Measurements from ENCODE around the gene KCNJ5.

DNA sequence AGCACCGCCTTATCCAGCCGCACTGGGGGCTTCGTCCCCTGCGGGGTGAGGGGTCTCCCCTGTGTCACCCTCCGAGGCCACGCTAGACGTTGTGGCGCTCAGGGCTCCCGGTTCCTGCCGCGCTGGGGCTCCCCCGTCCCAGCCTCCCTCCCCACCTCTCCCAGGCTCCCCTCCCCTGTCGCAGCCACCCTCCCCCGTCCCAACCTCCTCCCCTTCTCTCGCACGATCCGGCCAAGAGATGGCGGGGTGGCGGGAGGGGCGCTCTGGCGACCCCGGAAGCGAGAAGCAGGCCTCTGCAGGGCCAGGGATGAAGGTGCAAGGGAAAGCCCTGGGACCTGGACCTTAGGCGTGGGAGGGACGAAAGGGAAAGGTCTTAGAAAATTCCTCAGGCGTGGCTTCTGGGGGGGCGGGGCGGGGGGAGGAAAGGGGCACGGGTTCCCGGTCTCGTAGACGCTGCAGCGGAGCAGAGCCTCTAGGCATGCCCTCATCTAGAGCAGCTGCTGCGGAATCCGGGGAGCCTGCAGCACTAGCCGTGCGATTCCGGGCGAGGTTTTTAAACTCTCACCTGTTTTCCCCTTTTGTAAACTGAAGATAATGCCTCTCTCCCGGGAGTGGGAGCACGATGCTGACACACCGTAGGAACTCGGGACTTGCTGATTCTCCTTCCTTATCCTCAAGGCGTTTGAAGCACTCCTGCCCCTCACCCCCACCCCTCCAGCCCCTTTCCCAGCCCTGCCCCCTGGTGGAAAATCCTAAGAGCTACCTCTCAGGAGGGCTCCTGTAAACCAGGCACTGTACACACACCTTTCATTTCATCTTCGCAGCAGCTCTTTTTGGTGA is 14.4 kb downstream of the KCNJ5 start:
- TF ChIP-seq, protein P1, sequence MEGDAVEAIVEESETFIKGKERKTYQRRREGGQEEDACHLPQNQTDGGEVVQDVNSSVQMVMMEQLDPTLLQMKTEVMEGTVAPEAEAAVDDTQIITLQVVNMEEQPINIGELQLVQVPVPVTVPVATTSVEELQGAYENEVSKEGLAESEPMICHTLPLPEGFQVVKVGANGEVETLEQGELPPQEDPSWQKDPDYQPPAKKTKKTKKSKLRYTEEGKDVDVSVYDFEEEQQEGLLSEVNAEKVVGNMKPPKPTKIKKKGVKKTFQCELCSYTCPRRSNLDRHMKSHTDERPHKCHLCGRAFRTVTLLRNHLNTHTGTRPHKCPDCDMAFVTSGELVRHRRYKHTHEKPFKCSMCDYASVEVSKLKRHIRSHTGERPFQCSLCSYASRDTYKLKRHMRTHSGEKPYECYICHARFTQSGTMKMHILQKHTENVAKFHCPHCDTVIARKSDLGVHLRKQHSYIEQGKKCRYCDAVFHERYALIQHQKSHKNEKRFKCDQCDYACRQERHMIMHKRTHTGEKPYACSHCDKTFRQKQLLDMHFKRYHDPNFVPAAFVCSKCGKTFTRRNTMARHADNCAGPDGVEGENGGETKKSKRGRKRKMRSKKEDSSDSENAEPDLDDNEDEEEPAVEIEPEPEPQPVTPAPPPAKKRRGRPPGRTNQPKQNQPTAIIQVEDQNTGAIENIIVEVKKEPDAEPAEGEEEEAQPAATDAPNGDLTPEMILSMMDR (IDR thresholded peaks at IDR 0.05 in 2 of 3, conservative IDR thresholded peaks at IDR 0.05 in 1 of 3; ENCODE audit: borderline replicate concordance in 1 of 3, insufficient read depth in 1 of 3, low read depth in 2 of 3, low read length in 2 of 3): peak; percentile 24 to 70 (median 61); a peak in 5 of 6 replicates
- TF ChIP-seq POLR2AphosphoS5 (IDR thresholded peaks at IDR 0.05; ENCODE audit: low read depth, low read length) (peak; percentile 53; the same call in 1 of the 2 replicates), FOSL1 (IDR thresholded peaks at IDR 0.05; ENCODE audit: low read depth) (no peak), ELF1 (IDR thresholded peaks at IDR 0.05; ENCODE audit: borderline replicate concordance, low read depth) (no peak), TCF7L2 (IDR thresholded peaks at IDR 0.05; ENCODE audit: borderline replicate concordance, extremely low read depth, insufficient read depth, insufficient read length) (no peak), POLR2A (IDR thresholded peaks at IDR 0.05; ENCODE audit: borderline replicate concordance, extremely low read depth, insufficient read depth, insufficient read length) (no peak), EZH2 (IDR thresholded peaks at IDR 0.05) (no peak), JUND (IDR thresholded peaks at IDR 0.05) (no peak), SIN3A (IDR thresholded peaks at IDR 0.05; ENCODE audit: low read depth) (no peak), EZH2phosphoT487 (IDR thresholded peaks at IDR 0.05; ENCODE audit: borderline replicate concordance) (no peak)
- TF ChIP-seq, protein P2, sequence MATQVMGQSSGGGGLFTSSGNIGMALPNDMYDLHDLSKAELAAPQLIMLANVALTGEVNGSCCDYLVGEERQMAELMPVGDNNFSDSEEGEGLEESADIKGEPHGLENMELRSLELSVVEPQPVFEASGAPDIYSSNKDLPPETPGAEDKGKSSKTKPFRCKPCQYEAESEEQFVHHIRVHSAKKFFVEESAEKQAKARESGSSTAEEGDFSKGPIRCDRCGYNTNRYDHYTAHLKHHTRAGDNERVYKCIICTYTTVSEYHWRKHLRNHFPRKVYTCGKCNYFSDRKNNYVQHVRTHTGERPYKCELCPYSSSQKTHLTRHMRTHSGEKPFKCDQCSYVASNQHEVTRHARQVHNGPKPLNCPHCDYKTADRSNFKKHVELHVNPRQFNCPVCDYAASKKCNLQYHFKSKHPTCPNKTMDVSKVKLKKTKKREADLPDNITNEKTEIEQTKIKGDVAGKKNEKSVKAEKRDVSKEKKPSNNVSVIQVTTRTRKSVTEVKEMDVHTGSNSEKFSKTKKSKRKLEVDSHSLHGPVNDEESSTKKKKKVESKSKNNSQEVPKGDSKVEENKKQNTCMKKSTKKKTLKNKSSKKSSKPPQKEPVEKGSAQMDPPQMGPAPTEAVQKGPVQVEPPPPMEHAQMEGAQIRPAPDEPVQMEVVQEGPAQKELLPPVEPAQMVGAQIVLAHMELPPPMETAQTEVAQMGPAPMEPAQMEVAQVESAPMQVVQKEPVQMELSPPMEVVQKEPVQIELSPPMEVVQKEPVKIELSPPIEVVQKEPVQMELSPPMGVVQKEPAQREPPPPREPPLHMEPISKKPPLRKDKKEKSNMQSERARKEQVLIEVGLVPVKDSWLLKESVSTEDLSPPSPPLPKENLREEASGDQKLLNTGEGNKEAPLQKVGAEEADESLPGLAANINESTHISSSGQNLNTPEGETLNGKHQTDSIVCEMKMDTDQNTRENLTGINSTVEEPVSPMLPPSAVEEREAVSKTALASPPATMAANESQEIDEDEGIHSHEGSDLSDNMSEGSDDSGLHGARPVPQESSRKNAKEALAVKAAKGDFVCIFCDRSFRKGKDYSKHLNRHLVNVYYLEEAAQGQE (IDR thresholded peaks at IDR 0.05; ENCODE audit: low read depth): no peak
